Activated naive CD8-positive, alpha-beta T cell treated with anti-CD3 and anti-CD28 coated beads, Interleukin-2, amount 10 ng/mL, durations not matched to agents 7 days and 5 days (primary cell): Measurements from ENCODE around the gene KIFC3. TPM values are rescaled to one million over a fixed set of nuclear protein-coding genes. Genes with fewer than 3 reads are reported as not detected.

Experiments used
- ATAC-seq: fragments of 150-1000 bp; cut with Tn5 transposase; one replicate; pipeline ENCODE4 v1.10.0; 2021; ENCODE audit warnings: low read depth, moderate library complexity
- POLR2A ChIA-PET: fragments of 350-600 bp; sonication (Branson Sonifier 250); formaldehyde crosslinking; loops from one replicate; lab custom pipeline; 2021; ENCODE audit warnings: antibody characterized with exemption; lab: Charles Lee
- DNase-seq: peaks from one replicate; pipeline ENCODE4 v3.0.0; 2021
- H3K27ac Mint-ChIP-seq: one replicate; pipeline ENCODE4 v1.8.0; 2022; ENCODE audit warnings: mild to moderate bottlenecking, mixed read lengths
- H3K27me3 Mint-ChIP-seq: one replicate; pipeline ENCODE4 v1.8.0; 2022; ENCODE audit warnings: mild to moderate bottlenecking, moderate library complexity, mixed read lengths
- H3K36me3 Mint-ChIP-seq: one replicate; pipeline ENCODE4 v1.8.0; 2021; ENCODE audit warnings: mild to moderate bottlenecking, mixed read lengths
- H3K4me1 Mint-ChIP-seq: one replicate; pipeline ENCODE4 v1.8.0; 2021; ENCODE audit warnings: mixed read lengths
- H3K4me3 Mint-ChIP-seq: one replicate; pipeline ENCODE4 v1.8.0; 2022; ENCODE audit warnings: mild to moderate bottlenecking, moderate library complexity, mixed read lengths
- H3K9me3 Mint-ChIP-seq: one replicate; pipeline ENCODE4 v1.8.0; 2021; ENCODE audit warnings: mixed read lengths
- total RNA-seq, 2 experiments: library from RNA; stranded (reverse); gene quantifications; one replicate each; pipeline ENCODE4 v1.2.3, GENCODE V29; 2021

Gene KIFC3
- total RNA-seq, 2 experiments from 2014 or later, result 1.1 to 1.9 TPM

GRCh38 chr16:57742543-57742942 lies 59.7 kb downstream of the KIFC3 start:
- ATAC-seq, result no peak
- Mint-ChIP-seq H3K4me1 (peaks cover 3% of the 10 kb centered on the region), H3K9me3 (no peaks in the 10 kb centered on the region), H3K27ac (no peak overlapping the region), H3K4me3 (no peak overlapping the region), H3K36me3 (peaks cover 2% of the 10 kb centered on the region), H3K27me3 (no peaks in the 10 kb centered on the region)
- POLR2A ChIA-PET, result no interaction called here
- no peak for DNase-seq

GRCh38 chr16:57741660-57742191 lies 60.6 kb downstream of the KIFC3 start:
- POLR2A ChIA-PET, result no interaction called here
- Mint-ChIP-seq H3K36me3 (peaks cover 2% of the 10 kb centered on the region), H3K9me3 (no peaks in the 10 kb centered on the region), H3K4me1 (peaks cover 8% of the 10 kb centered on the region), H3K27me3 (no peaks in the 10 kb centered on the region), H3K4me3 (no peak overlapping the region), H3K27ac (no peak overlapping the region)
- DNase-seq (no peak), ATAC-seq (no peak)

GRCh38 chr16:57740423-57741071 lies 61.7 kb downstream of the KIFC3 start:
- Mint-ChIP-seq H3K4me3 (no peak overlapping the region), H3K36me3 (peaks cover 1% of the 10 kb centered on the region), H3K4me1 (peaks cover 18% of the 10 kb centered on the region), H3K27ac (no peak overlapping the region), H3K27me3 (no peaks in the 10 kb centered on the region), H3K9me3 (no peaks in the 10 kb centered on the region)
- DNase-seq (no peak), ATAC-seq (no peak)
- POLR2A ChIA-PET, result no interaction called here

- no peaks in the 10 kb centered on the region for H3K9me3 Mint-ChIP-seq
- H3K27me3 Mint-ChIP-seq, result no peaks in the 10 kb centered on the region
- peaks cover 2% of the 10 kb centered on the region for H3K36me3 Mint-ChIP-seq
- POLR2A ChIA-PET, result no interaction called here
- peaks cover 19% of the 10 kb centered on the region for H3K4me1 Mint-ChIP-seq
- DNase-seq (no peak), ATAC-seq (no peak)
- no peak overlapping the region for H3K4me3 Mint-ChIP-seq
- no peak overlapping the region for H3K27ac Mint-ChIP-seq
These were observed 62.4 kb downstream of the KIFC3 start for GRCh38 chr16:57739756-57740422.

GRCh38 chr16:57738844-57739243 lies 63.4 kb downstream of the KIFC3 start:
- Mint-ChIP-seq H3K27me3 (no peaks in the 10 kb centered on the region), H3K4me3 (no peak overlapping the region), H3K27ac (no peak overlapping the region), H3K9me3 (no peaks in the 10 kb centered on the region), H3K4me1 (peaks cover 19% of the 10 kb centered on the region), H3K36me3 (peaks cover 3% of the 10 kb centered on the region)
- no peak for DNase-seq
- no peak for ATAC-seq
- POLR2A ChIA-PET, result no interaction called here

GRCh38 chr16:57736419-57737351 lies 65.6 kb downstream of the KIFC3 start:
- H3K36me3 Mint-ChIP-seq, result peaks cover 13% of the 10 kb centered on the region
- H3K4me1 Mint-ChIP-seq, result peaks cover 19% of the 10 kb centered on the region
- peak overlapping the region; percentile 96 for H3K27ac Mint-ChIP-seq
- POLR2A ChIA-PET, result interaction anchor here (1.1 to 2.8 kb wide), 7 partner anchors 20 to 274 kb away, joined by 3 to 19 read pairs (median 7); partner anchors contain the start of gene POLR2C
- no peak for ATAC-seq
- peak; percentile 61 for DNase-seq
- H3K27me3 Mint-ChIP-seq, result no peaks in the 10 kb centered on the region
- peaks cover 8% of the 10 kb centered on the region for H3K9me3 Mint-ChIP-seq
- peak overlapping the region; percentile 99 for H3K4me3 Mint-ChIP-seq

GRCh38 chr16:57735755-57736418 lies 66.4 kb downstream of the KIFC3 start, which contains the start of gene KATNB1:
Gene KATNB1, plus strand, starts transcription at chr16:57735770. Its CDS starts 1,474 bp downstream, at chr16:57737244.
- POLR2A ChIA-PET, result interaction anchor here (0.6 to 2.8 kb wide), 17 partner anchors 10 to 289 kb away, joined by 3 to 19 read pairs (median 4); partner anchors contain the start of genes CIAPIN1, COQ9, POLR2C and ZNF319
- Mint-ChIP-seq H3K27me3 (no peaks in the 10 kb centered on the region), H3K27ac (peak within 1 kb of the TSS; percentile 96), H3K36me3 (peaks cover 13% of the 10 kb centered on the region), H3K4me3 (peak within 1 kb of the TSS; percentile 99), H3K9me3 (peaks cover 13% of the 10 kb centered on the region), H3K4me1 (peaks cover 19% of the 10 kb centered on the region)
- ATAC-seq (no peak), DNase-seq (no peak)

- DNase-seq (peak; percentile 96), ATAC-seq (peak; percentile 88)
- peak overlapping the region; percentile 96 for H3K27ac Mint-ChIP-seq
- peaks cover 13% of the 10 kb centered on the region for H3K9me3 Mint-ChIP-seq
- H3K36me3 Mint-ChIP-seq, result peaks cover 13% of the 10 kb centered on the region
- POLR2A ChIA-PET, result interaction anchor here (0.6 to 2.8 kb wide), 15 partner anchors 9 to 288 kb away, joined by 3 to 19 read pairs (median 4); partner anchors contain the start of genes CIAPIN1, COQ9 and ZNF319
- peak overlapping the region; percentile 99 for H3K4me3 Mint-ChIP-seq
- H3K27me3 Mint-ChIP-seq, result no peaks in the 10 kb centered on the region
- H3K4me1 Mint-ChIP-seq, result peaks cover 19% of the 10 kb centered on the region
These were observed 67.2 kb downstream of the KIFC3 start for GRCh38 chr16:57734925-57735754.

GRCh38 chr16:57734308-57734924 lies 67.9 kb downstream of the KIFC3 start:
- Mint-ChIP-seq H3K27ac (peak overlapping the region; percentile 96), H3K36me3 (peaks cover 13% of the 10 kb centered on the region), H3K4me1 (peaks cover 19% of the 10 kb centered on the region), H3K27me3 (no peaks in the 10 kb centered on the region), H3K9me3 (peaks cover 13% of the 10 kb centered on the region), H3K4me3 (peak overlapping the region; percentile 99)
- POLR2A ChIA-PET, result interaction anchor here (1.2 to 2.8 kb wide), 6 partner anchors 45 to 157 kb away, joined by 3 to 19 read pairs (median 10); no protein-coding TSS in a partner anchor
- DNase-seq, result no peak
- no peak for ATAC-seq

- ATAC-seq, result no peak
- H3K4me3 Mint-ChIP-seq, result no peak overlapping the region
These were observed 69.6 kb downstream of the KIFC3 start for GRCh38 chr16:57732714-57733113.

GRCh38 chr16:57732037-57732436 lies 70.3 kb downstream of the KIFC3 start:
- POLR2A ChIA-PET, result no interaction called here
- Mint-ChIP-seq H3K9me3 (peaks cover 15% of the 10 kb centered on the region), H3K36me3 (peaks cover 13% of the 10 kb centered on the region), H3K4me3 (no peak overlapping the region), H3K27ac (no peak overlapping the region), H3K27me3 (no peaks in the 10 kb centered on the region), H3K4me1 (peaks cover 14% of the 10 kb centered on the region)
- ATAC-seq (no peak), DNase-seq (no peak)

More at GRCh38 chr16:57732714-57733113, 69.6 kb downstream of the KIFC3 start:
- peaks cover 15% of the 10 kb centered on the region for H3K9me3 Mint-ChIP-seq
- no peak overlapping the region for H3K27ac Mint-ChIP-seq
- peaks cover 17% of the 10 kb centered on the region for H3K4me1 Mint-ChIP-seq
- no peaks in the 10 kb centered on the region for H3K27me3 Mint-ChIP-seq
- POLR2A ChIA-PET, result no interaction called here
- DNase-seq, result no peak
- peaks cover 13% of the 10 kb centered on the region for H3K36me3 Mint-ChIP-seq
